ENCODE data around the gene REEP1. TPM values are rescaled to one million over a fixed set of nuclear protein-coding genes. Genes with fewer than 3 reads are reported as not detected.

REEP1 gene
- total RNA-seq, 4 donors from 2014 or later, result 46.1 to 95.1 (median 74.9) TPM

DNA sequence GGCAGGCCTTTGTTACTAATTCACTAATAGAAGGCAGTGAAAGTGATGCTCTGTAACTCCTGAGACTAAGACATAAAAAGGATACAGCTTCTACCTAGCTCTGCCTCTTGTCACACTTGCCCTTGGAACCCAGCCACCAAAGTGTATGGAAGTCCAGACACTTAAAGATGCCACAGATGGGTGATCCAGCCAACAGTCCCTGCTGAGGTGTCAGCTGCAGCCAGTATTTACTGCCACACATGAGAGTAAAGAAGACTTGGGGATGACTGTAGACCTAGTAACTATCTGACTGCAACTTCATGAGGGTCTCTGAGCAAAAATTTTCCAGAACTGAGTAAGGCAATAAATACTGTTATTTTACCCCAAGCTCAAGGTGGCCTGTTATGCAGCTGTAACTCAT lies 151.0 kb downstream of the REEP1 start:
- Histone ChIP-seq H3K4me3 (no peak overlapping the region), H3K9me3 (no peaks in the 10 kb centered on the region), H3K36me3 (peaks cover 0 to 13% (median 3%) of the 10 kb centered on the region in 4 donors), H3K27me3 (no peaks in the 10 kb centered on the region), H3K27ac (replicated peaks in 1 of 4) (peak overlapping the region in 1 of 4 donors; percentile 20), H3K4me1 (peaks cover 66 to 81% (median 74%) of the 10 kb centered on the region in 4 donors)
- intact Hi-C loops (cut with DNase I), result no loop called here
- no peak for DNase-seq (ENCODE audit: extremely low spot score)
- TF ChIP-seq POLR2A (IDR thresholded peaks at IDR 0.05; ENCODE audit: low read depth) (no peak), POLR2AphosphoS5 (IDR thresholded peaks at IDR 0.05) (no peak), EP300 (IDR thresholded peaks at IDR 0.05) (no peak)
- TF ChIP-seq, protein P1, sequence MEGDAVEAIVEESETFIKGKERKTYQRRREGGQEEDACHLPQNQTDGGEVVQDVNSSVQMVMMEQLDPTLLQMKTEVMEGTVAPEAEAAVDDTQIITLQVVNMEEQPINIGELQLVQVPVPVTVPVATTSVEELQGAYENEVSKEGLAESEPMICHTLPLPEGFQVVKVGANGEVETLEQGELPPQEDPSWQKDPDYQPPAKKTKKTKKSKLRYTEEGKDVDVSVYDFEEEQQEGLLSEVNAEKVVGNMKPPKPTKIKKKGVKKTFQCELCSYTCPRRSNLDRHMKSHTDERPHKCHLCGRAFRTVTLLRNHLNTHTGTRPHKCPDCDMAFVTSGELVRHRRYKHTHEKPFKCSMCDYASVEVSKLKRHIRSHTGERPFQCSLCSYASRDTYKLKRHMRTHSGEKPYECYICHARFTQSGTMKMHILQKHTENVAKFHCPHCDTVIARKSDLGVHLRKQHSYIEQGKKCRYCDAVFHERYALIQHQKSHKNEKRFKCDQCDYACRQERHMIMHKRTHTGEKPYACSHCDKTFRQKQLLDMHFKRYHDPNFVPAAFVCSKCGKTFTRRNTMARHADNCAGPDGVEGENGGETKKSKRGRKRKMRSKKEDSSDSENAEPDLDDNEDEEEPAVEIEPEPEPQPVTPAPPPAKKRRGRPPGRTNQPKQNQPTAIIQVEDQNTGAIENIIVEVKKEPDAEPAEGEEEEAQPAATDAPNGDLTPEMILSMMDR (IDR thresholded peaks at IDR 0.05), result no peak

DNA sequence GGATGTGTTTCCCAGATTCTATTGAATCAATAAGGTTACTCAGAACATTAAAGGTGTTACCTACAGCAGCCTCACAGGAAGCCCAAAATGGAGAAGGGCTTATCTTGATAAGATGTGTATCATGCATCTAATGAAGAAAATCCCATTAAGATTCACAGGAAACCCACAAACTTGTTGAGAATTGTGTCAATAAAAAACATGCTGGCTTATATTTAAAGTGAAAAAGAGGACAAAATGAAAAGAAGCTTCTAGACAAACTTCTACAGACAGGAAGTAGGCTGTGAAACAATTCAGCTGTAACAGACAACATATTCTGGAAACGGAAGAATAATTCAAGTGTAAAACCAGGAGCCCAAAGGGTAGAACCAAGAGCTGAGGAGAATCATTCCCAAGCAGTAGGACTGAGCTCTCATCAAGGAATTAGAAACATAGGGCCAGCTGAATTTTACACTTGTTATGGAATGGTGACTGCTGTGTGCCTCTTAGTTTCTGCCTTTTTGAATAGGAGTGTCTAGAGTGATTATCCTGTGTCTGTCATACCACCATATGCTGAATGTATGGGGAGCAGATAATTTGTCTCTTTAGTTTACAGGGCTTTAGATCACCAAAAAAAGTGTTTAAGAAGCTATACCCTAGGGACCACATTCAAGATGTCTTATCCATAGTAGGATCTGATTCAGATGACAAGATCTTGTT lies 151.8 kb downstream of the REEP1 start:
- H3K36me3 ChIP-seq, result peaks cover 0 to 18% (median 8%) of the 10 kb centered on the region in 4 donors
- intact Hi-C loops (cut with DNase I), result no loop called here
- peaks cover 60 to 73% (median 66%) of the 10 kb centered on the region in 4 donors for H3K4me1 ChIP-seq
- no peaks in the 10 kb centered on the region for H3K27me3 ChIP-seq
- TF ChIP-seq, protein P1 (IDR thresholded peaks at IDR 0.05), result no peak
- TF ChIP-seq POLR2AphosphoS5 (IDR thresholded peaks at IDR 0.05) (no peak), EP300 (IDR thresholded peaks at IDR 0.05) (no peak), POLR2A (IDR thresholded peaks at IDR 0.05; ENCODE audit: low read depth) (no peak)
- DNase-seq (ENCODE audit: extremely low spot score), result no peak
- 41% methylated on average over 1 of the region's 1 CpG for WGBS
- no peaks in the 10 kb centered on the region for H3K9me3 ChIP-seq
- peak overlapping the region in 2 of 4 donors; percentile 0 to 41 for H3K27ac ChIP-seq (replicated peaks in 1 of 4)
- no peak overlapping the region for H3K4me3 ChIP-seq

DNA sequence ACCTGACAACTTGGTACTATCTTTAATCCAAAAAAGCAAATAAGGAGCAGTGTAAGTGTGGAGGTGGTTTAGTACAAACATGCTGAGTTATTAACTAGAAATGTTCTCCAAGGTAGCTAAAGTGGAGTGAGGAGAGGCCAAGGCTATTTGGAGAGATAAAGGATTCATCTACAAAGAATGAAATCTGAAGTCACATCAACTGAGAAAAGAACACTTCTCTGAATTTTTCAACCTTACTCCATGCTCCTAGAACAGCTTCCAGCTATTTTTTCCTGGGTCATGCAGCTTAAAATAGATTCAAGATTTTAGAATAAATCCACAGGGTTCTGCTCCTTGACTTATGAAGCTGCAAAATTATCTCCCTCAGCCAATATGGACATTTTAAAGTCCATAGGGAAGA lies 160.8 kb downstream of the REEP1 start:
- TF ChIP-seq, protein P1 (IDR thresholded peaks at IDR 0.05), result no peak
- no peak for TF ChIP-seq POLR2AphosphoS5 (IDR thresholded peaks at IDR 0.05)
- TF ChIP-seq POLR2A (IDR thresholded peaks at IDR 0.05; ENCODE audit: low read depth), result no peak
- TF ChIP-seq EP300 (IDR thresholded peaks at IDR 0.05), result no peak
- intact Hi-C loops (cut with DNase I), result no loop called here
- H3K36me3 ChIP-seq, result peaks cover 44 to 74% (median 63%) of the 10 kb centered on the region in 4 donors

DNA sequence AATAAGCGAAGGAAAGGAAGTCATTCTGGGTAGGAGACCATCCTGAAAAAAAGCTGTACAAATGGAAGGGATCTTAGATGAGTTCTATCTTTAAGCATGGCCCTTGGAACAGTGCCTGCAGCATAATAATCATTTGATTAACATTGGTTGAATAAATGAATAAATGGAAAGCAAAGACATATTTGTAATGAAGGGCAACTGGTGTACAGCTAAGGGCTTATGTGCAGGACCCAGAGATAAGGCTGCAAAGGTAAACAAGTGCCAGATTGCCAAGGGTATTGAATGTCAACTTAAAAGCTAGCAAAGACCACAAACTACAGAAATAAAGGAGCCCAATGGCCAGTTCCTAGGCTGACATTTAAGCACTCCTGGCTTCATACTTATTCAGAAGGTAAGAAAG lies 161.6 kb downstream of the REEP1 start:
- Histone ChIP-seq H3K9me3 (no peaks in the 10 kb centered on the region), H3K36me3 (peaks cover 52 to 78% (median 67%) of the 10 kb centered on the region in 4 donors), H3K27ac (replicated peaks in 1 of 4) (no peak overlapping the region), H3K27me3 (no peaks in the 10 kb centered on the region), H3K4me3 (no peak overlapping the region), H3K4me1 (peaks cover 6 to 21% (median 9%) of the 10 kb centered on the region in 4 donors)
- intact Hi-C loops (cut with DNase I), result no loop called here
- TF ChIP-seq POLR2AphosphoS5 (IDR thresholded peaks at IDR 0.05) (no peak), POLR2A (IDR thresholded peaks at IDR 0.05; ENCODE audit: low read depth) (no peak), EP300 (IDR thresholded peaks at IDR 0.05) (no peak)
- TF ChIP-seq, protein P1 (IDR thresholded peaks at IDR 0.05), result no peak
- 97% methylated on average over 1 of the region's 1 CpG for WGBS
- no peak for DNase-seq (ENCODE audit: extremely low spot score)

More for the DNA sequence above, 160.8 kb downstream of the REEP1 start:
- Histone ChIP-seq H3K27ac (replicated peaks in 1 of 4) (no peak overlapping the region), H3K27me3 (no peaks in the 10 kb centered on the region), H3K4me1 (peaks cover 6 to 21% (median 9%) of the 10 kb centered on the region in 4 donors), H3K4me3 (no peak overlapping the region), H3K9me3 (no peaks in the 10 kb centered on the region)
- DNase-seq (ENCODE audit: extremely low spot score), result no peak

Measured in esophagus muscularis mucosa (tissue), 4 donors.